ENCODE measurements around the gene ZNF598.

The ZNF598 gene

GRCh38 chr16:2009791-2010510 is at the start of gene ZNF598:
Gene ZNF598, minus strand, starts transcription at chr16:2009821.
- H3K9me3 Mint-ChIP-seq = no peaks in the 10 kb centered on the region
- peaks cover 44% of the 10 kb centered on the region for H3K4me1 Mint-ChIP-seq (ENCODE audit: low read depth)
- H3K27me3 Mint-ChIP-seq = no peaks in the 10 kb centered on the region
- H3K27ac Mint-ChIP-seq = peak within 1 kb of the TSS; percentile 94
- peaks cover 48% of the 10 kb centered on the region for H3K36me3 Mint-ChIP-seq (ENCODE audit: low read depth)
- H3K4me3 Mint-ChIP-seq = peak within 1 kb of the TSS; percentile 91
- peak; percentile 87 for DNase-seq

- H3K9me3 Mint-ChIP-seq = no peaks in the 10 kb centered on the region
- no peaks in the 10 kb centered on the region for H3K4me1 Mint-ChIP-seq (ENCODE audit: low read depth)
- H3K36me3 Mint-ChIP-seq (ENCODE audit: low read depth) = peaks cover 68% of the 10 kb centered on the region
- no peak overlapping the region for H3K27ac Mint-ChIP-seq
- no peaks in the 10 kb centered on the region for H3K27me3 Mint-ChIP-seq
- H3K4me3 Mint-ChIP-seq = no peak overlapping the region
- DNase-seq = no peak
Observed at GRCh38 chr16:2058872-2059271, 49.3 kb upstream of the ZNF598 start.

GRCh38 chr16:2058420-2058819 is 48.8 kb upstream of the ZNF598 start:
- Mint-ChIP-seq H3K4me3 (no peak overlapping the region), H3K4me1 (ENCODE audit: low read depth) (no peaks in the 10 kb centered on the region), H3K27me3 (no peaks in the 10 kb centered on the region), H3K27ac (no peak overlapping the region), H3K9me3 (no peaks in the 10 kb centered on the region), H3K36me3 (ENCODE audit: low read depth) (peaks cover 68% of the 10 kb centered on the region)
- DNase-seq = no peak

GRCh38 chr16:2057438-2057837 is 47.8 kb upstream of the ZNF598 start:
- no peaks in the 10 kb centered on the region for H3K9me3 Mint-ChIP-seq
- H3K4me3 Mint-ChIP-seq = no peak overlapping the region
- no peak overlapping the region for H3K27ac Mint-ChIP-seq
- no peaks in the 10 kb centered on the region for H3K4me1 Mint-ChIP-seq (ENCODE audit: low read depth)
- H3K36me3 Mint-ChIP-seq (ENCODE audit: low read depth) = peaks cover 69% of the 10 kb centered on the region
- no peaks in the 10 kb centered on the region for H3K27me3 Mint-ChIP-seq
- no peak for DNase-seq

GRCh38 chr16:2056681-2057407 is 47.2 kb upstream of the ZNF598 start:
- Mint-ChIP-seq H3K9me3 (no peaks in the 10 kb centered on the region), H3K4me1 (ENCODE audit: low read depth) (no peaks in the 10 kb centered on the region), H3K27ac (no peak overlapping the region), H3K36me3 (ENCODE audit: low read depth) (peaks cover 73% of the 10 kb centered on the region), H3K4me3 (no peak overlapping the region), H3K27me3 (no peaks in the 10 kb centered on the region)
- DNase-seq = no peak

GRCh38 chr16:2056077-2056476 is 46.5 kb upstream of the ZNF598 start:
- Mint-ChIP-seq H3K27me3 (no peaks in the 10 kb centered on the region), H3K36me3 (ENCODE audit: low read depth) (peaks cover 77% of the 10 kb centered on the region), H3K27ac (no peak overlapping the region), H3K4me3 (no peak overlapping the region), H3K9me3 (no peaks in the 10 kb centered on the region), H3K4me1 (ENCODE audit: low read depth) (no peaks in the 10 kb centered on the region)
- no peak for DNase-seq

GRCh38 chr16:2054543-2055245 is 45.1 kb upstream of the ZNF598 start:
- peaks cover 3% of the 10 kb centered on the region for H3K4me1 Mint-ChIP-seq (ENCODE audit: low read depth)
- H3K36me3 Mint-ChIP-seq (ENCODE audit: low read depth) = peaks cover 75% of the 10 kb centered on the region
- DNase-seq = no peak
- H3K4me3 Mint-ChIP-seq = no peak overlapping the region
- no peaks in the 10 kb centered on the region for H3K9me3 Mint-ChIP-seq
- no peaks in the 10 kb centered on the region for H3K27me3 Mint-ChIP-seq
- H3K27ac Mint-ChIP-seq = no peak overlapping the region

- Mint-ChIP-seq H3K4me3 (no peak overlapping the region), H3K27ac (no peak overlapping the region), H3K9me3 (no peaks in the 10 kb centered on the region), H3K4me1 (ENCODE audit: low read depth) (peaks cover 7% of the 10 kb centered on the region), H3K36me3 (ENCODE audit: low read depth) (peaks cover 74% of the 10 kb centered on the region), H3K27me3 (no peaks in the 10 kb centered on the region)
- DNase-seq = no peak
Observed at GRCh38 chr16:2053897-2054296, 44.3 kb upstream of the ZNF598 start.

GRCh38 chr16:2053211-2053610 is 43.6 kb upstream of the ZNF598 start:
- peaks cover 75% of the 10 kb centered on the region for H3K36me3 Mint-ChIP-seq (ENCODE audit: low read depth)
- H3K9me3 Mint-ChIP-seq = no peaks in the 10 kb centered on the region
- H3K4me1 Mint-ChIP-seq (ENCODE audit: low read depth) = peaks cover 13% of the 10 kb centered on the region
- H3K4me3 Mint-ChIP-seq = no peak overlapping the region
- H3K27ac Mint-ChIP-seq = no peak overlapping the region
- no peaks in the 10 kb centered on the region for H3K27me3 Mint-ChIP-seq
- no peak for DNase-seq

GRCh38 chr16:2048116-2048543 is 38.5 kb upstream of the ZNF598 start:
- no peak for DNase-seq
- Mint-ChIP-seq H3K27ac (peak overlapping the region; percentile 85), H3K4me1 (ENCODE audit: low read depth) (peaks cover 22% of the 10 kb centered on the region), H3K27me3 (no peaks in the 10 kb centered on the region), H3K36me3 (ENCODE audit: low read depth) (peaks cover 51% of the 10 kb centered on the region), H3K4me3 (peak overlapping the region; percentile 93), H3K9me3 (no peaks in the 10 kb centered on the region)

GRCh38 chr16:2047330-2048115 is 37.9 kb upstream of the ZNF598 start, which contains the start of the genes NTHL1 and TSC2:
Gene NTHL1, minus strand, starts transcription at chr16:2047834. Its CDS starts 11 bp downstream, at chr16:2047823.
Gene TSC2, plus strand, starts transcription at chr16:2047985. Its CDS starts 631 bp downstream, at chr16:2048616.
- peak; percentile 95 for DNase-seq
- H3K4me3 Mint-ChIP-seq = peak within 1 kb of the TSS; percentile 93
- no peaks in the 10 kb centered on the region for H3K9me3 Mint-ChIP-seq
- peaks cover 48% of the 10 kb centered on the region for H3K36me3 Mint-ChIP-seq (ENCODE audit: low read depth)
- H3K4me1 Mint-ChIP-seq (ENCODE audit: low read depth) = peaks cover 22% of the 10 kb centered on the region
- no peaks in the 10 kb centered on the region for H3K27me3 Mint-ChIP-seq
- H3K27ac Mint-ChIP-seq = peak within 1 kb of the TSS; percentile 85

- Mint-ChIP-seq H3K27ac (peak overlapping the region; percentile 85), H3K4me3 (peak overlapping the region; percentile 93), H3K4me1 (ENCODE audit: low read depth) (peaks cover 22% of the 10 kb centered on the region), H3K36me3 (ENCODE audit: low read depth) (peaks cover 42% of the 10 kb centered on the region), H3K27me3 (no peaks in the 10 kb centered on the region), H3K9me3 (no peaks in the 10 kb centered on the region)
- DNase-seq = no peak
Observed at GRCh38 chr16:2046893-2047329, 37.3 kb upstream of the ZNF598 start.

GRCh38 chr16:2045965-2046892 is 36.6 kb upstream of the ZNF598 start:
- H3K27me3 Mint-ChIP-seq = no peaks in the 10 kb centered on the region
- no peak for DNase-seq
- H3K36me3 Mint-ChIP-seq (ENCODE audit: low read depth) = peaks cover 35% of the 10 kb centered on the region
- no peak overlapping the region for H3K27ac Mint-ChIP-seq
- H3K4me3 Mint-ChIP-seq = peak overlapping the region; percentile 93
- peaks cover 22% of the 10 kb centered on the region for H3K4me1 Mint-ChIP-seq (ENCODE audit: low read depth)
- H3K9me3 Mint-ChIP-seq = no peaks in the 10 kb centered on the region

All from activated T-cell treated with anti-CD3 and anti-CD28 coated beads, Interleukin-2, amount 50 U/mL, for 24 hours (primary cell).